Sigmoid colon (tissue), 7 donors: Measurements from ENCODE around the gene MTERF2. TPM values are rescaled to one million over a fixed set of nuclear protein-coding genes. Genes with fewer than 3 reads are reported as not detected.
"Not testable (repeated sequence)": the region's sequence is repeated elsewhere in the genome, so short reads cannot be mapped to it uniquely, and the experiment has no call there.

Source experiments
- DNase-seq: peaks from one replicate; pipeline ENCODE4 v3.0.0-alpha.2; 2019
- H3K27ac ChIP-seq, 4 donors: fragments of 200-600 bp; sonication (generic); one replicate each; pipeline ENCODE4 v1.5.1; 2016 to 2019; ENCODE audit warnings: mild to moderate bottlenecking in 1 of 4
- H3K27me3 ChIP-seq, 3 donors: fragments of 200-600 bp; sonication (generic); one replicate each; pipeline ENCODE4 v1.5.1; 2019; ENCODE audit warnings: mild to moderate bottlenecking in 1 of 3
- H3K36me3 ChIP-seq, 4 donors: fragments of 200-600 bp; sonication (generic); one replicate each; pipeline ENCODE4 v1.5.1; 2016 to 2019
- H3K4me1 ChIP-seq, 4 donors: fragments of 200-600 bp; sonication (generic); one replicate each; pipeline ENCODE4 v1.5.1; 2017 to 2019
- H3K4me3 ChIP-seq, 4 donors: fragments of 200-600 bp; sonication (generic); one replicate each; pipeline ENCODE4 v1.5.1; 2017 to 2019; ENCODE audit warnings: mild to moderate bottlenecking in 2 of 4, moderate library complexity in 1 of 4
- H3K9me3 ChIP-seq, 4 donors: fragments of 200-600 bp in 3 of 4; sonication (generic) in 3 of 4; one replicate each; pipeline versions ENCODE4 v1.5.1 to v1.6.1; 2013 to 2019
- CTCF ChIP-seq, 4 experiments: fragments of 450-650 bp in 3 of 4; fragments of 200-600 bp in 1 of 4; IDR thresholded peaks; one replicate each; pipeline ENCODE4 v1.5.1; 2016 to 2019; ENCODE audit warnings: antibody characterized with exemption in 4 of 4, mild to moderate bottlenecking in 3 of 4, moderate library complexity in 2 of 4
- EP300 ChIP-seq, 4 donors: sonication (generic); formaldehyde crosslinking; IDR thresholded peaks; one replicate each; pipeline ENCODE4 v1.6.1; 2017; ENCODE audit warnings: antibody characterized with exemption in 4 of 4
- POLR2A ChIP-seq, 2 donors: fragments of 450-650 bp; IDR thresholded peaks; one replicate each; pipeline ENCODE4 v1.6.1; 2016; ENCODE audit warnings: antibody characterized with exemption in 2 of 2, mild to moderate bottlenecking in 2 of 2, moderate library complexity in 2 of 2
- POLR2AphosphoS5 ChIP-seq, 4 donors: sonication (generic); formaldehyde crosslinking; IDR thresholded peaks; one replicate each; pipeline ENCODE4 v1.6.1; 2017; ENCODE audit warnings: antibody characterized with exemption in 4 of 4
- WGBS, 2 donors: extraction: QIAGEN DNeasy Blood & Tissue Kit; methylation state at CpG; one replicate each; pipeline ENCODE4 v1.1.7; 2013; 5-methylcytosine and 5-hydroxymethylcytosine counted together
- intact Hi-C: fragments of 100-400 bp; cut with DNase I; formaldehyde crosslinking; loops from one replicate; pipeline ENCODE4 v1.15.1; 2023
- polyA plus RNA-seq, 3 donors: library from polyadenylated mRNA; stranded (reverse); fragments of 200-250 nt; gene quantifications; one replicate each; pipeline ENCODE4 v1.2.3, GENCODE V29; 2013
- total RNA-seq, 4 donors: library from RNA; depleted of rRNA; stranded (reverse); fragments of >200 nt; gene quantifications; one replicate each; pipeline ENCODE4 v1.1.0, GENCODE V29; 2016
- donor health status: healthy with polysubstance abuse.
- donor health status: Bipolar disorder and iron deficiency.
- donor health status: healthy.

Gene MTERF2
- total and polyA plus RNA-seq, 7 donors = 6.6 to 31.1 (median 15.8) TPM

DNA sequence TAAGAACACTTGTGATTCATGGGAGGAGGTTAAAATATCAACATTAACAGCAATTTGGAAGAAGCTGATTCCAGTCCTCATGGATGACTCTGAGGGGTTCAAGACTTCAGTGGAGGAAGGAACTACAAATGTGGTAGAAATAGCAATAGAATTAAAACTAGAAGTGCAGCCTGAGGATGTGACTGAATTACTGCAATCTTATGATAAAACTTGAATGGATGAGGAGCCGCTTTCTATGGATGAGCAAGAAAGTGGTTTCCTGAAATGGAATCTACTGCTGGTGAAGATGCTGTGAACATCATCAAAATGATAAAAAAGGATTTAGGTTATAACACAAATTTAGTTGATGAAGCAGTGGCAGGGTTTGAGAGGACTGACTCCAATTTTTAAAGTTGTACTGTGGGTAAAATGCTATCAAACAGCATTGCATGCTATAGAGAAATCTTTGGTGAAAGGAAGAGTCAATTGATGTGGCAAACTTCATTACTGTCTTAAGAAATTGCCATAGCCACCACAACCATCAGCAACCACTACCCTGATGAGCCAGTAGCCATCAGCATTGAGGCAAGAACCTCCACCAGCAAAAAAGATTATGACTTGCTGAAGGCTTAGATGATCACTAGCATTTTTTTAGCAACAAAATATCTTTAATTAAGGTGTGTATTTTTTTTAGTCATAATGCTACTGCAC is 25.9 kb upstream of the MTERF2 start:
- 95 to 97% methylated on average over 1 of the region's 1 CpG for WGBS, 2 donors
- H3K36me3 ChIP-seq = no peaks in the 10 kb centered on the region
- intact Hi-C loops = no loop called here
- no peak for DNase-seq
- H3K4me3 ChIP-seq = no peak overlapping the region
- H3K27ac ChIP-seq = no peak overlapping the region
- H3K9me3 ChIP-seq = no peaks in the 10 kb centered on the region
- TF ChIP-seq POLR2A (IDR thresholded peaks at IDR 0.05) (no peak), EP300 (IDR thresholded peaks at IDR 0.05) (no peak), CTCF (IDR thresholded peaks at IDR 0.05) (no peak), POLR2AphosphoS5 (IDR thresholded peaks at IDR 0.05) (no peak)
- H3K4me1 ChIP-seq = peaks cover 0 to 7% (median 0%) of the 10 kb centered on the region in 4 donors
- no peaks in the 10 kb centered on the region for H3K27me3 ChIP-seq

DNA sequence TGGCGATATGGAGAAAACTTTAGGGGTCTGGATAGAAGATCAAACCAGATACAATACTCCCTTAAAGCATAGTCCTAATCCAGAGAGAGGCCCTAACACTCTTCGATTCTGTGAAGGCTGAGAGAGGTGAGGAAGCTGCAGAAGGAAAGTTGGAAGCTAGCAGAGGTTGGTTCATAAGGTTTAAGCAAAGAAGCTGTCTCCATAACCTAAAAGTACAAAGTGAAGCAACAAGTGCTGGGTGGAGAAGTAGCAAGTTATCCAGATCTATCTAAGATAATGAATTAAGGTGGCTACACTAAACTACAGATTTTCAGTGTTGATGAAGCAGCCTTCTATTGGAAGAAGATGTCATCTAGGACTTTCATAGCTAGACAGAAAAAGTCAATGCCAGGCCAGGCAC is 24.6 kb upstream of the MTERF2 start:
- intact Hi-C loops = no loop called here

GRCh38 chr12:107007411-107007810 is 20.5 kb upstream of the MTERF2 start:
- H3K9me3 ChIP-seq = no peaks in the 10 kb centered on the region
- no peak overlapping the region for H3K27ac ChIP-seq
- H3K4me3 ChIP-seq = no peak overlapping the region
- no peaks in the 10 kb centered on the region for H3K27me3 ChIP-seq
- no peaks in the 10 kb centered on the region for H3K36me3 ChIP-seq
- DNase-seq = no peak
- WGBS, 2 donors = 93 to 95% methylated on average over 4 of the region's 4 CpGs
- peaks cover 0 to 3% (median 0%) of the 10 kb centered on the region in 4 donors for H3K4me1 ChIP-seq
- intact Hi-C loops = no loop called here
- TF ChIP-seq CTCF (IDR thresholded peaks at IDR 0.05) (no peak), POLR2A (IDR thresholded peaks at IDR 0.05) (no peak), POLR2AphosphoS5 (IDR thresholded peaks at IDR 0.05) (no peak), EP300 (IDR thresholded peaks at IDR 0.05) (no peak)

More for the DNA sequence above, 24.6 kb upstream of the MTERF2 start:
- Histone ChIP-seq H3K36me3 (no peaks in the 10 kb centered on the region), H3K27ac (no peak overlapping the region), H3K27me3 (no peaks in the 10 kb centered on the region), H3K4me1 (peaks cover 0 to 7% (median 0%) of the 10 kb centered on the region in 4 donors), H3K9me3 (no peaks in the 10 kb centered on the region), H3K4me3 (no peak overlapping the region)
- no peak for DNase-seq
- no peak for TF ChIP-seq CTCF (IDR thresholded peaks at IDR 0.05)
- TF ChIP-seq POLR2A (IDR thresholded peaks at IDR 0.05) = no peak
- no peak for TF ChIP-seq EP300 (IDR thresholded peaks at IDR 0.05)
- no peak for TF ChIP-seq POLR2AphosphoS5 (IDR thresholded peaks at IDR 0.05)
- WGBS, 2 donors = 96 to 99% methylated on average over 2 of the region's 2 CpGs

- H3K4me3 ChIP-seq, H3K9me3 ChIP-seq, H3K4me1 ChIP-seq, H3K27me3 ChIP-seq, DNase-seq, H3K27ac ChIP-seq, intact Hi-C loops: not testable (repeated sequence)
- H3K36me3 ChIP-seq = peaks cover 0 to 29% (median 0%) of the 10 kb centered on the region in 4 donors
- WGBS, 2 donors = 80 to 86% methylated on average over 4 of the region's 4 CpGs
Observed at GRCh38 chr12:107002665-107003064, 15.7 kb upstream of the MTERF2 start.

DNA sequence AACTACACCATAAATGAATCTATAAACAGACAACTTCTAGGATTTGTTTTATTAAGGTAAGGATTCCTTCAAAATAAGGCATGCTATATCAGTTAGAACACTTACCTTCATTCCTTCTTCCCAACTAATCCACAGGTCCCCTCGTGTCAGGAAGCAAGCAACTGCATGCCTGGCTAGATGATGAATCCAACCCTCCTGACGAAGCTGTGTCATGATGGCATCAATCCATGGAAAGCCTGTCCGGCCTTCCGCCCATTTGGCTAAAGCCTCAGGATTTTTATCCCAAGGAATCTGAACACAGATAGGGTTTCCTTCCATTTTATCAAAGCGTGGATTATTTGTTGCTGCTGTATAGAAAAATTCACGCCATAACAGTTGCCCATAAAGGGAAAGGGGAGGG is 12.5 kb upstream of the MTERF2 start:
- H3K9me3 ChIP-seq = no peaks in the 10 kb centered on the region
- no peak overlapping the region for H3K4me3 ChIP-seq
- no peak for DNase-seq
- no peaks in the 10 kb centered on the region for H3K27me3 ChIP-seq
- H3K4me1 ChIP-seq = peaks cover 0 to 11% (median 5%) of the 10 kb centered on the region in 4 donors
- 92 to 94% methylated on average over 6 of the region's 6 CpGs for WGBS, 2 donors
- no peak for TF ChIP-seq POLR2AphosphoS5 (IDR thresholded peaks at IDR 0.05)
- TF ChIP-seq POLR2A (IDR thresholded peaks at IDR 0.05) = no peak
- TF ChIP-seq CTCF (IDR thresholded peaks at IDR 0.05) = no peak
- TF ChIP-seq EP300 (IDR thresholded peaks at IDR 0.05) = no peak
- H3K36me3 ChIP-seq = peaks cover 0 to 51% (median 2%) of the 10 kb centered on the region in 4 donors
- no peak overlapping the region for H3K27ac ChIP-seq
- intact Hi-C loops = no loop called here
